Measurements from ENCODE around the gene APOD. TPM values are rescaled to one million over a fixed set of nuclear protein-coding genes. Genes with fewer than 3 reads are reported as not detected.

APOD gene
- total RNA-seq = not detected in 2 replicates

GRCh38 chr3:195583831-195584542 lies at the start of gene APOD:
Gene APOD, minus strand, starts transcription at chr3:195583940. Its CDS starts 4,479 bp downstream, at chr3:195579461.

DNA sequence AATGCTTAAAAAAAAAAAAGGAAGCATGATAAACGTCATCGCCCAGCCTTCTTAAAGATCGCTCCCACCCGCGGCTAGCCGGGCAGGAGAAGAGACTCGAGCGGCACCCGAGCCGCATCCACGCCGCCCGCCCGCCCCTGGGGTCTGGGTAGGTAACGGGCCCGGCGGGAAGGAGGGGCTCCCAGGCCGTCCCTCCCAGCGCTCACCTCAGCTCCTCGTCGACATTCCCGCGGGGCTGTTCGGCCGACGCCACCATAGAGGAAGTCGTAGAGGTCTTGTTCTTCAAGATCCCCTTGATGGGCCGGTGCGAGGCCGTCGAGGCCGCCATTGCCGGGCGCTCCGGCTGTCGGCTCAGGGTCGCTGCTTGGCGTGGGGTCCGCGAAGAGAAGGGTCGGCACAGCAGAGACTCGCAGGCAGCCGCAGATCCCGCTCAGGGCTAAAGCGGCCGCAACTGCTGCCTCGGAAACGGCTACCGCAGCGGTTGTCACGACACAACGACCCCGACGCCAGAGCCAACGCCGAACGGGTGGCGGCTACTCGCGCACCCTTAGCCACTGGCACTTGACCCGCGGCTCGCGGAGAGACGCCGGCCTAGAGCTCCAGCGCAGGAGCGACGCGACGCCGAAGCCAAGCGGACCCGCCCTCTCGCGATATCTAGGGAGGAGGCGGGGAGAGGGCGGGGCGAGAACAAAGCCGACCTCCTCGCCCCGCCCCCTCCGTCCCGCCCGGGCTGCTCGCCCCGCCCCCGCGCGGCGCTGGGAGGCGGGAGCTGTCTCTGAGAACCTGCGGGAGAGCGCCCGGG lies 40.8 kb downstream of the APOD start, which contains the start of gene PPP1R2:
PPP1R2 (minus strand) TSS at position 628 of the 802 bp plus-strand sequence; CDS start at position 328, 300 bp downstream.

Other genes with a start within 250 kb of the APOD start
- 75.1 and 81.1 TPM in 2 replicates for gene ACAP2, start 140.9 kb downstream of the APOD start, total RNA-seq
- gene PPP1R2, start 40.6 kb downstream of the APOD start, total RNA-seq = 50.8 and 69.5 TPM in 2 replicates
- gene MUC20, start 137.0 kb upstream of the APOD start, total RNA-seq = 0.37 TPM in 1 of 2 replicates, not detected in the other
- gene MUC4, start 228.0 kb upstream of the APOD start, total RNA-seq = not detected in 2 replicates

Data from smooth muscle cell of the umbilical artery (primary cell).